Measurements from ENCODE around the gene FOXP1. TPM values are rescaled to one million over a fixed set of nuclear protein-coding genes. Genes with fewer than 3 reads are reported as not detected.

Gene FOXP1
- polyA plus RNA-seq, 1 donor from 2014 or later: 5.6 TPM

DNA sequence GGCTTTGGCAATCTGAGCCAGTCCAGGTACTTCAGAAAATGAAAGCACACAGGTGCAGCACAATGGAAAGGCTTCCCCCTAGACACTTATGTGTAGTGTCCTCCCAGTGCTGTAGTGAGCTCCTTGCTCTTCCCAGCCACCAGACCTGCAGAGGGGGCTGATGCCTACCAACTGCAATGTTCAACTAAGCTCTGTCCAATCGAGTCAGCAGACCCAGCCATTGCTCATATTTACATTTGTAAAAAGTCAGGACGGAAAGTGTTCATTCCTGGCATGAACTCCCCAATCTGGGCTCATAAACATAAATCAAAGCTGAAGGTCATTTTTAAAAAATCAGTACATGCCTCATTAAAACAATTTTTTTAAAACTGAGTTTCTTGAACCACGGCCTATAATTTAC lies 73.0 kb downstream of the FOXP1 start:
- Histone ChIP-seq H4K20me1 (ENCODE audit: insufficient read depth) (no peaks in the 10 kb centered on the region), H3K79me2 (replicated peaks; ENCODE audit: insufficient read depth, low read length) (peaks cover 6% of the 10 kb centered on the region), H3F3A (ENCODE audit: insufficient read depth, low read length, poor library complexity, severe bottlenecking) (no peaks in the 10 kb centered on the region), H3K27ac (ENCODE audit: low read length) (no peak overlapping the region), H3K9ac (ENCODE audit: low read length) (no peak overlapping the region), H3K4me3 (ENCODE audit: low read length) (no peak overlapping the region), H3K36me3 (ENCODE audit: insufficient read depth, low read length) (no peaks in the 10 kb centered on the region), H3K27me3 (ENCODE audit: insufficient read depth, low read depth, low read length) (no peaks in the 10 kb centered on the region), H2AFZ (ENCODE audit: low read depth, low read length) (no peak overlapping the region), H3K9me2 (ENCODE audit: insufficient read depth, low read length) (no peaks in the 10 kb centered on the region), H3K9me3 (ENCODE audit: low read length) (no peaks in the 10 kb centered on the region), H3K4me2 (ENCODE audit: low read length) (no peak overlapping the region)
- TF ChIP-seq REST (IDR thresholded peaks at IDR 0.05; ENCODE audit: borderline replicate concordance): no peak
- TF ChIP-seq EP300 (conservative IDR thresholded peaks at IDR 0.05; ENCODE audit: poor library complexity, severe bottlenecking): no peak
- TF ChIP-seq MXI1 (conservative IDR thresholded peaks at IDR 0.05; ENCODE audit: poor library complexity, severe bottlenecking): no peak
- TF ChIP-seq EZH2 (IDR thresholded peaks at IDR 0.05; ENCODE audit: borderline replicate concordance, insufficient read depth, low read length, poor library complexity, severe bottlenecking): no peak
- no peak for TF ChIP-seq TAF1 (IDR thresholded peaks at IDR 0.05; ENCODE audit: low read depth)

DNA sequence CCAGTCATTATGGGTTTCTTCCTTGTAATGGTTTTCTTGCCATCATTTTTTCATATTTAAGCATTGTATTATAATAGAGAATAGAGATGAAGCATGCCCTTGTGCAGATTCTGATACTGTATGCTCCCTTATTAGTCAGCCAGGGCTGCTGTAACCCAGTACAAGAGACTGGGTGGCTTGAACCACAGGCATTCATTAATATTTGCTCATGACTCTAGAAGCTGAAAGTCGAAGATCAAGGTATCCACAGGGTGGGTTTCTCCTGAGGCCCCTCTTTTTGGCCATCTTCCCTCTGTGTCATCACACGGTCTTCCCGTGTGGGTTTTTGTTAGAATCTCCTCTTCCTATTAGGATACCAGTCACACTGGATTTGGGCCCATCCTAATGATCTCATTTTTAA lies 74.5 kb downstream of the FOXP1 start:
- H3K79me2 ChIP-seq (replicated peaks; ENCODE audit: insufficient read depth, low read length): peaks cover 2% of the 10 kb centered on the region
- H4K20me1 ChIP-seq (ENCODE audit: insufficient read depth): no peaks in the 10 kb centered on the region
- no peaks in the 10 kb centered on the region for H3K9me2 ChIP-seq (ENCODE audit: insufficient read depth, low read length)
- no peak overlapping the region for H3K4me3 ChIP-seq (ENCODE audit: low read length)
- TF ChIP-seq EZH2 (IDR thresholded peaks at IDR 0.05; ENCODE audit: borderline replicate concordance, insufficient read depth, low read length, poor library complexity, severe bottlenecking) (no peak), EP300 (conservative IDR thresholded peaks at IDR 0.05; ENCODE audit: poor library complexity, severe bottlenecking) (no peak), MXI1 (conservative IDR thresholded peaks at IDR 0.05; ENCODE audit: poor library complexity, severe bottlenecking) (no peak), REST (IDR thresholded peaks at IDR 0.05; ENCODE audit: borderline replicate concordance) (no peak), POLR2AphosphoS5 (IDR thresholded peaks at IDR 0.05) (no peak), TAF1 (IDR thresholded peaks at IDR 0.05; ENCODE audit: low read depth) (no peak), SMC3 (conservative IDR thresholded peaks at IDR 0.05; ENCODE audit: poor library complexity) (no peak), RAD21 (conservative IDR thresholded peaks at IDR 0.05) (no peak)
- TF ChIP-seq, protein P1, sequence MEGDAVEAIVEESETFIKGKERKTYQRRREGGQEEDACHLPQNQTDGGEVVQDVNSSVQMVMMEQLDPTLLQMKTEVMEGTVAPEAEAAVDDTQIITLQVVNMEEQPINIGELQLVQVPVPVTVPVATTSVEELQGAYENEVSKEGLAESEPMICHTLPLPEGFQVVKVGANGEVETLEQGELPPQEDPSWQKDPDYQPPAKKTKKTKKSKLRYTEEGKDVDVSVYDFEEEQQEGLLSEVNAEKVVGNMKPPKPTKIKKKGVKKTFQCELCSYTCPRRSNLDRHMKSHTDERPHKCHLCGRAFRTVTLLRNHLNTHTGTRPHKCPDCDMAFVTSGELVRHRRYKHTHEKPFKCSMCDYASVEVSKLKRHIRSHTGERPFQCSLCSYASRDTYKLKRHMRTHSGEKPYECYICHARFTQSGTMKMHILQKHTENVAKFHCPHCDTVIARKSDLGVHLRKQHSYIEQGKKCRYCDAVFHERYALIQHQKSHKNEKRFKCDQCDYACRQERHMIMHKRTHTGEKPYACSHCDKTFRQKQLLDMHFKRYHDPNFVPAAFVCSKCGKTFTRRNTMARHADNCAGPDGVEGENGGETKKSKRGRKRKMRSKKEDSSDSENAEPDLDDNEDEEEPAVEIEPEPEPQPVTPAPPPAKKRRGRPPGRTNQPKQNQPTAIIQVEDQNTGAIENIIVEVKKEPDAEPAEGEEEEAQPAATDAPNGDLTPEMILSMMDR (IDR thresholded peaks at IDR 0.05; ENCODE audit: poor library complexity, severe bottlenecking): no peak
- H3K4me2 ChIP-seq (ENCODE audit: low read length): no peak overlapping the region
- H3F3A ChIP-seq (ENCODE audit: insufficient read depth, low read length, poor library complexity, severe bottlenecking): no peaks in the 10 kb centered on the region
- no peak overlapping the region for H2AFZ ChIP-seq (ENCODE audit: low read depth, low read length)
- no peaks in the 10 kb centered on the region for H3K27me3 ChIP-seq (ENCODE audit: insufficient read depth, low read depth, low read length)
- no peak overlapping the region for H3K27ac ChIP-seq (ENCODE audit: low read length)
- no peaks in the 10 kb centered on the region for H3K36me3 ChIP-seq (ENCODE audit: insufficient read depth, low read length)
- H3K9ac ChIP-seq (ENCODE audit: low read length): no peak overlapping the region
- H3K9me3 ChIP-seq (ENCODE audit: low read length): no peaks in the 10 kb centered on the region
